NCI-H748 treated with DMSO at 0.1 percent for 48 hours (cell line): ENCODE data around the gene SNED1.
A peak's percentile ranks its signal among the peaks of the same experiment; 100 is the strongest.
"Not testable (repeated sequence)": the region's sequence is repeated elsewhere in the genome, so short reads cannot be mapped to it uniquely, and the experiment has no call there.

Experiments used
- DNase-seq: peaks from one replicate; lab custom pipeline; 2025; lab: John Stamatoyannopoulos, UW

SNED1 gene

DNA sequence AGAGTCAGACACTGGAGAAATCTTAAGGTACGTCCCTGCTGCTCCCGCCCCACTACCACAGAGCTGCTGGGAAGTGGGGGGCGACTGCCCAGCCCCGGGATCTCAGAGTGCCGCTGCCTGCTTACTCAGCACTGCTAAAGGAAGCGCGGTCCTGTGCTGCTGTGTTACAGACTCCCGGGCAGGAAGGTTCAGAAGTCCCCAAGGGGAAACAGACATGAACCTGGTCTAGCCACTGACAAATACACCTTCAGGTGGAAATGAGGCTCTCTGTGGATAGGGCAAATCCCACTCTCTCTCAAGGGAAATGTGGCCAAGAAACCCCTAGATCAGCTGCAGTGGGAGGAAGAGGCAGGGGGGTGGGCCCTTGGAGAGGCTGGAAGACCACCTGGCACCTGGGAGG is 90.0 kb downstream of the SNED1 start:
- DNase-seq, result no peak

- DNase-seq, result no peak
Observed at GRCh38 chr2:241088791-241089732, 90.6 kb downstream of the SNED1 start.

- no peak for DNase-seq
Observed at GRCh38 chr2:241091201-241091600, 92.8 kb downstream of the SNED1 start.

GRCh38 chr2:241091734-241092445 is 93.5 kb downstream of the SNED1 start:
- DNase-seq, result no peak

- DNase-seq, result no peak
Observed at GRCh38 chr2:241092677-241093076, 94.3 kb downstream of the SNED1 start.

- not testable (repeated sequence) for DNase-seq
Observed at GRCh38 chr2:241093133-241093781, 94.8 kb downstream of the SNED1 start.

DNA sequence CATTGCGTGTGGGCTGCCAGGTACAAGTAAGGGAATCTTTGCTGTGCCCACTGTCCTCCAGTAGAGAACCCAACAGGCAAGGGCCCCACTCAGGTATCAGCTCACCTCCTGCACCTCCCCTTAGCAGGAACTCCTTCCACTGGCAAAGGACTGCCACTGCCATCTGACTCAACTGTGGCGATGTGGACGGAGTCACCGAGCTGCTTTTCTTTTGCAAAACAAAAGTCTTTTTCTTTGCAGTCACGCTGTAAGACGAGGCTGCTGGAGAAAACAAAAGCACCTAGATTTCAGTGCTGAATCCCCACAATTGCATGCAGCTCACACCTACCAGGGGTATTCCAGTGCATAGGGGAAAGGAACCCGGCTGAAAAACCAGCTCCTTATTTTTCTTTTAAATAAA is 95.8 kb downstream of the SNED1 start:
- no peak for DNase-seq

- DNase-seq, result no peak
Observed at GRCh38 chr2:241094924-241095420, 96.6 kb downstream of the SNED1 start.

DNA sequence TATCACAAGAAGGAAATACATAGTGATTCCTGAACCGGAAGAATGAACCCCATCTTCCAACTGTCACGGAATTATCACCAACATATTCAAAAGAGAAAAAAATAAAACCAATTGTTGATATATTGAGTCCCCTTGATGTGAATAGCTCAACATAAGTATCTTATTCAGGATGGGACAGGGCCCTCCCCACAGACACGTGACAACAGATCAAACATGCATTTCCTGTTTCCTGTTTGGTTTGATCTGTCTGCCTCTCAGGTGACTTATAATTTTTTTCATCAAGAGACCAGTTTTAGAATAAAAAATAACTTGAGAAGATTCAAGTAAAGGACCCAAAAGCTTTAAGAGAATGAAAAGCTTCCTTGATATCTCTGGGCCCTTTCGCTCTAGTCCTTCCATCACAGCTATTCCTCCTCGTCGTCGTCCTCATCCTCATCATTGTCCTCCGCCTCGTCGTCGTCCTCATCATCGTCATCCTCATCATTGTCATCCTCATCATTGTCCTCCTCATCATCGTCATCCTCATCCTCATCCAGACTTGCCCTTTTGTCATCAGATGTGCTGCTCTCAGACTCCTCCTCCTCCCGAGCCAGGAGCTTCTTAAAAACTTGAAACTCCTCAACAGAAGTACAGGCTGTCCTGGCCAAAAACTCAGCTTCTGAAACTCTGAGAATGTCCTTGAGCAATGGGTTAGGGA is 97.3 kb downstream of the SNED1 start:
- DNase-seq, result no peak

DNA sequence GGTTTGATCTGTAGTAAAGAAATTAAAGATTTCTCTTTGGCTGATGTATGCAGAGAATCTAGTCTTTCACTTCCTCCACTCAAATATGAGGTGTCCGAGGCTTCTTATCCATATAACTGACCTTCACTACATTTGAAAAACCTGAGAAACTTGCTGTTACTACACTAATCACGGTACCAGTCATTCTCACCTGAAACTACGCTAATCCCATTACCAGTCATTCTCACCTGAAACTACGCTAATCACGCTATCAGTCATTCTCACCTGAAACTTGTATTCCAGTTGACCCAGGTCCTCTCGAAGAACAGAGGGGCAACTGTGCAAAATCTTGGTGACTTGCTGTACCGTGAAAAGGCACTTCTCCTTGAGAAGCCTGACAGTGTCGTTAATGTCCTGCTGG is 98.6 kb downstream of the SNED1 start:
- no peak for DNase-seq

DNA sequence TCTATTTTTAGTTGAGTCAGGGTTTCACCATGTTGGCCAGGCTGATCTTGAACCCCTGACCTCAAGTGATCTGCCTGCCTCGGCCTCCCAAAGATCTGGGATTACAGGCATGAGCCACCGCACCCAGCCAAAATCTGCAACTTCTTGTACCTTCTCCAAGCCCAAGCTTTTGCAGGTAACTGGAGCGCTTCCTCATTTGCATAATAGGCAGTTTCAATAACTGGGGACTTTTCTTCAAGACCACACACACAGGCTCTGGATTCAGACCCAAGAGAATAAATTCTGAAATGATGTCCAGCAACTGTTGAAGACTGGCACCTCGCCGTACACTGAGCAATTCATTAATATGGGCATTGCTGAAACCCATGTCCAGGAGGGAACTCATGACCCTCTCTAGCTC is 100.8 kb downstream of the SNED1 start:
- no peak for DNase-seq

DNA sequence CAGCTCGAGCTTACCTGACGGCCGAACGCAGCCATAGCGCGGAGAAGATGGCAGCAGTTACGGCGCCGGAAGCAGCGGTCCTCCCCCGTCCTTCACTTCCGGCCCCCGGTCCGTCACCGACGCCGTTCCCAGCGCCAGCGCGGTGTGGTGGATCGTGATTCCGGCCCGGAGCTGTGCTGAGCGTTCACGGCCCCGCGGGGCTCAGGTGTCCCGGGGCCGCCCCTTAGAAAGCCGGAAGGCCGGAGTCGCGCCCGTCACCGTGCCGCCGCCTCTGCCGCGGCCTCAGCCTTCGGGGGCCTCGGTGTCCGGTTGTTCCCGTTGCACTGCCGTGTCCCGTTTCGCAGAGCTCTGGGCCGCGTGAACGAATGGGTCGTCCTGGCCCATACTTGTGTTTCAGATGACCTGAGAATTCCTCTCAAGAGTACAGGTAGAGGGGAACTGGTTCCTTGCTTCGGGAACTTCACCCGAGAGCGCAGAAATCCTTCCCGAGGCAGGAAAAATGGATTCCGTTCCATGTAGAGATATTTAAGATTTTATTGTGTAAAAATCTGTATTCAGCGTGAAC is 103.9 kb downstream of the SNED1 start, which contains the start of gene MTERF4:
Gene MTERF4 (minus strand): TSS at position 49 of the 565 bp plus-strand sequence. CDS start 14 bp downstream, at position 35.
- DNase-seq, result peak; percentile 67

DNA sequence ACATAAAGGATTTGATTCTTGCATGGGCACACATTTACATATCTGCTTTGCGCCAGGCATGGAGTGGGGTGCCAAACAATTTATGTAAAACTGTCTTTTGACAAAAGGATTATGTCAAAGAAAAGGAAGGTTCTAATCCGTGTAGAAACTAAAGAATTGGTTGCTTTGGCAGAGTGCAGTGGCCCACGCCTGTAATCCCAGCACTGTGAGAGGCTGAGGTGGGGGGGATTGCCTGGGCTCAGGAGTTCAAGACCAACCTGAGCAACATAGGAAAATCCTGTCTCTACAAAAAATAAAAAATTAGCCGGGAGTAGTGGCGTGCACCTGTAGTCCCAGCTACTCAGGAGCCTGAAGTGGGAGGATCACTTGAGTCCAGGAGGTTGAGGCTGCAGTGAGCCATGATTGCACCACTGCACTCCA is 104.8 kb downstream of the SNED1 start:
- DNase-seq, result no peak

DNA sequence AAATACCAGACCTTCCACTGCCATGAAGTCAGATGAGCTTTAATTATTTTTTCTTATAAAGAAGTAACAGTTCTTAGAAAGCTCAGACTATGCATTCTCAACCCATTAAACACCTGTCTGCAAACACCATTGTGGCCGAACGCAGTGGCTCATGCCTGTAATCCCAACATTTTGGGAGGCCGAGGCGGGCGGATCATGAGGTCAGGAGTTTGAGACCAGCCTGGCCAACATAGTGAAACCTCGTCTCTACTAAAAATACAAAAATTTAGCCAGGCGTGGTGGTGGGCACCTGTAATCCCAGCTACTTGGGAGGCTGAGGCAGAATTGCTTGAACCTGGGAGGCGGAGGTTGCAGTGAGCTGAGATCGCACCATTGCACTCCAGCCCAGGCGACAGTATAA is 106.2 kb downstream of the SNED1 start:
- DNase-seq, result not testable (repeated sequence)

GRCh38 chr2:241105641-241106040 is 107.2 kb downstream of the SNED1 start:
- DNase-seq, result no peak

- no peak for DNase-seq
Observed at GRCh38 chr2:241107031-241107783, 108.8 kb downstream of the SNED1 start.

DNA sequence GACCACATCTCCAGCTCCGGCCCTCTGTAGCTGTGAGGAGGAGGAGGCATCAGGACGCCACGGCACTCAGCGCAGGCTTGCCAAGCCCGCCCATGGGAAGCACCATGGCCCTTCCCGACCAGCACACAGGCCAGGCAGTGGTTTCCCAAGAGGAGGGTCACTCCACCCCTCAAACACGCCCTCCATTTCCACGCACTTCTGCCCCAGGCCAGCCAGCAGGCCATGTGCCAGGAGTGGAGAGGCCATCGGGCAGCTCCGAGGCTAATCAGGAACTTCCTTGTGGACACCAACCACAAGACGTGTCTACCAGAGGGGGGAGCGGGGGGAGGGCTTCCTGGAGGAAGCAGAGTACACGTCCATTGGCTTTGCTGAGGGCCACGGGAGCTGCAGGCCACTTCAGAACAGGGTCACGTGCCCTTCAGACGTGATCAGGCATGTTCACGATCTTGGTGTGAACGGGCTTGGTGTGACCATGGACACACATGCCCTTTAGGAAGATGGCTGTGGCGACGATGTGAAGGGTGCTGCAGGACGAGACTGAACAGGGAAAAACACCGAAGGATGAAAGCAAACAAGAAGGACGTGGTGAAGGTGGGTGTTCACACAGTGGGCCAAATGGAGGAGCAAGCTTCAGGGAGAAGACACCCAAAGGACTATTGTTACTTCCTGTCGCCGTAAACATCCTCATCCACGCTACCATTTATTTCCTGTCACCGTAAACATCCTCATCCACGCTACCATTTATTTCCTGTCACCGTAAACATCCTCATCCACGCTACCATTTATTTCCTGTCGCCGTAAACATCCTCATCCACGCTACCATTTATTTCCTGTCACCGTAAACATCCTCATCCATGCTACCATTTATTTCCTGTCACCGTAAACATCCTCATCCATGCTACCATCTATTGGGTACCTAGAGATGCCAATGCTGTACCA is 110.1 kb downstream of the SNED1 start:
- no peak for DNase-seq

DNA sequence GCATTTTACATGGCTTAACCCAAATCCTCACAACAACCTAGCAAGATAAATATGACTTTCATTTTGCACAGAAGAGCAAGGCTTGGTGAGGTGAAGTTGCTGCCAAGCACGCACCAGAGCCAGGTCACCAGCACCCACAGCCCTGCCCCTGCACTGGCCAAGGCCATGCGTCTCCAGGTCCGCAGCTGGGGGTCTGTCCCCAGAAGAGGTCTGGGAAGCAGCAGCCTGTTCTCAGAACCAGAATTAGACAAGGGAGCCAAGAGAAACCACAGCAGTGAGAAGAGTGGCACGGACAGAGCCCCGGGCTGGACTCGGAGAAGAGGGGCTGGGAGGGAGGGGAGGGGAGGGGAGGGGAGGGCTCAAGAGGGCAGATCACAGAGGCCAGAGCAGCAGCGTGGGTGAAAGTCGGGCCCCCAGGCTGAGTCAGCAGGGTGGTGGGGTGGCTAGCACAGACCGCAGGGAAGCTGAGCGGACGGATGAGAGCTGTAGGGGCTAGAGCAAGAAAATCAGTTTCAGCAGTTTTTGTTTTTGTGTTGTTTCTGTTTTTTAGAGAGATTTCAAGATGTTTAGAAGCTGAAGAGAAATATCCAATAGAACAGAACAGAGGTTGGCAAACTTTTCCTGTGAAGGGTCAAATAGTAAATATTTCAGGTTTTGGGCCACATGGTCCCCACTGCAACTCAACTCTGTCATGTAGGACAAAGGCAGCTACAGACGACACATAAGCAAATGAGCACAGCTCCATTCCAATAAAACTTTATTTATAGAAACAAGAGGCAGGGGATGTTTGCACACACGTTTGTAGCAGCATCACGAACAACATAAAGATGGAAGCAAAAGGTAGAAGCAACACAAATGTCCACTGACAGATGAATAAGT is 111.0 kb downstream of the SNED1 start:
- DNase-seq, result no peak
